Neuronal stem cell (in vitro differentiated cells): Measurements from ENCODE around the gene SS18L1.

Source experiments
- DNase-seq: peaks from one replicate; pipeline ENCODE4 v3.0.0-alpha.2; 2013; ENCODE audit warnings: low spot score
- H2AFZ ChIP-seq: one replicate; pipeline ENCODE4 v1.6.1; 2013; ENCODE audit warnings: mild to moderate bottlenecking, low read length, inconsistent platforms
- H2AK5ac ChIP-seq: 2 replicates; pipeline ENCODE4 v1.6.1; 2013; ENCODE audit warnings: low read depth, mild to moderate bottlenecking, inconsistent platforms, low read length, moderate library complexity, mixed read lengths
- H2BK120ac ChIP-seq: 2 replicates; pipeline ENCODE4 v1.6.1; 2013; ENCODE audit warnings: low read depth, mild to moderate bottlenecking, inconsistent platforms, low read length, moderate library complexity, mixed read lengths
- H2BK12ac ChIP-seq: one replicate; pipeline ENCODE4 v1.6.1; 2013; ENCODE audit warnings: low read length, inconsistent platforms
- H2BK15ac ChIP-seq: 2 replicates; pipeline ENCODE4 v1.6.1; 2013; ENCODE audit warnings: mild to moderate bottlenecking, low read length, inconsistent platforms, mixed read lengths
- H2BK5ac ChIP-seq: one replicate; pipeline ENCODE4 v1.6.1; 2013; ENCODE audit warnings: inconsistent platforms, mild to moderate bottlenecking, low read length, moderate library complexity
- H3K14ac ChIP-seq: one replicate; pipeline ENCODE4 v1.6.1; 2013; ENCODE audit warnings: low read length, inconsistent platforms
- H3K18ac ChIP-seq: 2 replicates; pipeline ENCODE4 v1.6.1; 2013; ENCODE audit warnings: low read length, inconsistent platforms
- H3K23ac ChIP-seq: 2 replicates; pipeline ENCODE4 v1.6.1; 2013; ENCODE audit warnings: low read depth, mild to moderate bottlenecking, mixed read lengths, low read length, inconsistent platforms; ENCODE audit not compliant: poor library complexity
- H3K27ac ChIP-seq: replicated peaks from 3 replicates; pipeline ENCODE4 v1.5.1; 2013; ENCODE audit warnings: low read length, inconsistent platforms
- H3K27me3 ChIP-seq, 3 experiments: 2 replicates each; pipeline ENCODE4 v1.6.1; 2013; ENCODE audit warnings: low read length in 3 of 3, mild to moderate bottlenecking in 2 of 3, inconsistent platforms in 1 of 3, low read depth in 1 of 3, mixed read lengths in 1 of 3, moderate library complexity in 1 of 3; ENCODE audit not compliant: control insufficient read depth in 3 of 3, insufficient read depth in 3 of 3
- H3K36me3 ChIP-seq, 2 donors: replicated peaks in 1 of 2; 2 replicates each; pipeline ENCODE4 v1.6.1; 2013; ENCODE audit warnings: low read length in 2 of 2; ENCODE audit not compliant: control insufficient read depth in 2 of 2, insufficient read depth in 2 of 2
- H3K4ac ChIP-seq: 2 replicates; pipeline ENCODE4 v1.6.1; 2013; ENCODE audit warnings: inconsistent platforms, mild to moderate bottlenecking, low read length, moderate library complexity
- H3K4me1 ChIP-seq, 2 donors: 1 replicate in 1 of 2; 2 replicates in 1 of 2; pipeline ENCODE4 v1.6.1; 2013; ENCODE audit warnings: low read length in 2 of 2, low read depth in 1 of 2; ENCODE audit not compliant: control insufficient read depth in 2 of 2, insufficient read depth in 1 of 2
- H3K4me2 ChIP-seq: one replicate; pipeline ENCODE4 v1.6.1; 2013; ENCODE audit warnings: mild to moderate bottlenecking, low read length, inconsistent platforms; ENCODE audit not compliant: insufficient read depth, poor library complexity, severe bottlenecking
- H3K4me3 ChIP-seq, 2 donors: 2 replicates each; pipeline ENCODE4 v1.5.1; 2013; ENCODE audit warnings: low read length in 2 of 2, mild to moderate bottlenecking in 2 of 2, inconsistent platforms in 1 of 2, moderate library complexity in 1 of 2
- H3K79me1 ChIP-seq: one replicate; pipeline ENCODE4 v1.6.1; 2013; ENCODE audit warnings: low read depth, mild to moderate bottlenecking, inconsistent platforms, low read length, moderate library complexity
- H3K9ac ChIP-seq: one replicate; pipeline ENCODE4 v1.6.1; 2013; ENCODE audit warnings: mild to moderate bottlenecking, low read depth, low read length, inconsistent platforms; ENCODE audit not compliant: poor library complexity
- H3K9me3 ChIP-seq, 2 donors: replicated peaks in 1 of 2; 2 replicates each; pipeline versions ENCODE3 to v1.6.1; 2013; ENCODE audit warnings: low read length in 2 of 2, mild to moderate bottlenecking in 2 of 2, inconsistent platforms in 1 of 2, low read depth in 1 of 2, mixed read lengths in 1 of 2, moderate library complexity in 1 of 2; ENCODE audit not compliant: control insufficient read depth in 2 of 2, insufficient read depth in 1 of 2
- H4K8ac ChIP-seq: one replicate; pipeline ENCODE4 v1.6.1; 2013; ENCODE audit warnings: low read depth, mild to moderate bottlenecking, inconsistent platforms, low read length, moderate library complexity
- H4K91ac ChIP-seq: one replicate; pipeline ENCODE4 v1.6.1; 2013; ENCODE audit warnings: low read length, low read depth, mild to moderate bottlenecking, inconsistent platforms; ENCODE audit not compliant: poor library complexity
- WGBS, 2 donors: extraction: QIAGEN DNeasy Blood & Tissue Kit; methylation state at CpG; one replicate each; pipeline ENCODE4 v1.1.7; 2013; ENCODE audit warnings: missing lambda C conversion rate in 2 of 2, mixed read lengths in 1 of 2; ENCODE audit not compliant: insufficient read length in 2 of 2, insufficient replicate concordance in 1 of 2; ENCODE audit errors: extremely low coverage in 2 of 2; 5-methylcytosine and 5-hydroxymethylcytosine counted together

The SS18L1 gene

DNA sequence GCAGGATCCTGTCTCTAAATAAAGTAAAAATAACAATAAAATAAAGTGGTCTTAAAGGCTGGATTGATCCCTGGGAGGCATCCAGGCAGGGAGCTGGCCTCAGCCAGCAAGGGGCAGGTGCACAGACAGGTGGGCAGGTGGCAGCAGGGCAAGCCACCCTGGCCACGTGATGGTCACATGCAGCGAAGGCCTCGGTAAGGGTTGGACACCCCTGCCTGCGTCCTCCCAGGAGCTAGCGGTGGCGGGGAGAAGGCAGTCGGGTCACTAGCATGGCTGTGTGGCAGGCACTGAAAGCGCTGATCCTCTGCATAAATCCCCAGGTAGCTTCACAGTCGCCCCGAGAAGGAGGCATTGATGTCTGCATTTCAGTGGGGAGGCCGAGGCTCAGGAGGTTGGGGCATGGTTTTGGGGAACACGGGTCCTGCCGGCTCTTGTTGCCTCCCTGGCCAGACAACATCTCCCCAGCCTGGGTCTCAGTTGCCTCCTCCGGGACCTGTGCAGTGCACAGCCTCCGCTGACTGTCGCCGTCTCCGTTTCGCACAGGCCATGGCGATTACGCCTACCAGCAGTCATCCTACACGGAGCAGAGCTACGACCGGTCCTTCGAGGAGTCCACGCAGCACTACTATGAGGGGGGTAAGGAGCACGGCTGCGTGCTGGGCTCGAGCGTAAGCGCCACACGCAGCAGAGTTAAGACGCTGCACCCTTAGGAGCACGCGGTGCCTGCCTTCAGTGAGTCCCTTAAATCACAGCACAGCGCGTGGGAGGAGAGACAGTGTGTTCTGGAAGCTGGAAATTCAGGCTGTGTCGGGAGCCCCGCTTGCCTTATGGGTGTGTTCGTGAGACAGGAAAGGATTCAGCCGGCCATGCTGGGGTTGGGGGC, 21.6 kb downstream of the SS18L1 start:
- H3K4me3 ChIP-seq, result no peak overlapping the region
- H3K14ac ChIP-seq, result no peak overlapping the region
- peak overlapping the region; percentile 65 for H3K23ac ChIP-seq
- H2BK5ac ChIP-seq, result peak overlapping the region; percentile 35
- no peak overlapping the region for H2AFZ ChIP-seq
- H4K91ac ChIP-seq, result no peak overlapping the region
- H3K4ac ChIP-seq, result no peak overlapping the region
- WGBS, 2 donors, result no CpG with 5 or more reads among the region's 41 CpGs
- H3K9ac ChIP-seq, result peak overlapping the region; percentile 44
- peaks cover 61 to 89% of the 10 kb centered on the region in 2 donors for H3K36me3 ChIP-seq
- no peak overlapping the region for H2BK15ac ChIP-seq
- H3K18ac ChIP-seq, result no peak overlapping the region
- DNase-seq, result no peak
- no peak overlapping the region for H2BK120ac ChIP-seq
- H3K4me2 ChIP-seq, result no peak overlapping the region
- H2BK12ac ChIP-seq, result no peak overlapping the region
- no peak overlapping the region for H3K27ac ChIP-seq
- H3K4me1 ChIP-seq, result no peaks in the 10 kb centered on the region
- H2AK5ac ChIP-seq, result no peak overlapping the region
- H4K8ac ChIP-seq, result peak overlapping the region; percentile 72
- H3K9me3 ChIP-seq, result no peaks in the 10 kb centered on the region
- peaks cover 14% of the 10 kb centered on the region for H3K79me1 ChIP-seq
- H3K27me3 ChIP-seq, result no peaks in the 10 kb centered on the region

DNA sequence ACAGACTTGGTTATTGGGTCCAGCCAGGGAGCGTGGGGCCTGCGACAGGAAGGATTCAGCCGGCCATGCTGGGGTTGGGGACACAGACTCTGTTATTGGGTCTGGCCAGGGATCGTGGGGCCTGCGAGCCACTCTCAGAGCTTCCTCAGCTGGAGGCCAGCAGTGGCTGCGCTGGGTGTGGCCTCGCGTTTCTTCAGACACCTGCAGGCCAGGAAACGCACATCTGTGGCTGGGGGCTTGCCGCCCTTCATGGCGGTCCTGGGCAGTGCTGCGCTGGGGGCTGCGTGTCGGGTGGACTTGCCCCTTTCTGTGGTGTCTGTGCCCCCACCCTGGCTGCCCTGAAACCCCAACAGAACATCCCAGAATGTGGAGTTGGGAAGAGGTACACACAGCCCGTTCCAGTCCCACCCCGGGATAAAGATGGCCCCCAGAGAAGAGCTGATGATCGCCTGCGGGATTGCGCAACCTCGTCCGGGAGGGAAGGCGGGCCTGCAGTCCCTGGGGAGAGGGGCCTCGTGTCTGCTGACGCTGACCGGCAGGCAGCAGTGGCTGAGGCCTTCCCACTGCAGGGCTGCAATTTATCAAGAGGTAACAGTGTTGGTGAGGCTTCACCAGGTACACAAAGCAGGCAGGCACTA, 22.3 kb downstream of the SS18L1 start:
- Histone ChIP-seq H3K27me3 (no peaks in the 10 kb centered on the region), H3K79me1 (peaks cover 14% of the 10 kb centered on the region), H3K27ac (no peak overlapping the region), H3K23ac (no peak overlapping the region), H2AK5ac (no peak overlapping the region), H2BK15ac (no peak overlapping the region), H2BK5ac (no peak overlapping the region), H3K4me3 (no peak overlapping the region), H3K9ac (peak overlapping the region; percentile 44), H3K9me3 (no peaks in the 10 kb centered on the region), H2BK12ac (peak overlapping the region; percentile 41), H3K4me2 (no peak overlapping the region), H3K14ac (no peak overlapping the region), H2AFZ (no peak overlapping the region), H4K91ac (no peak overlapping the region), H3K4me1 (no peaks in the 10 kb centered on the region), H3K18ac (no peak overlapping the region), H4K8ac (no peak overlapping the region), H2BK120ac (no peak overlapping the region), H3K36me3 (peaks cover 61 to 82% of the 10 kb centered on the region in 2 donors), H3K4ac (no peak overlapping the region)
- DNase-seq, result no peak
- no CpG with 5 or more reads among the region's 25 CpGs for WGBS, 2 donors

DNA sequence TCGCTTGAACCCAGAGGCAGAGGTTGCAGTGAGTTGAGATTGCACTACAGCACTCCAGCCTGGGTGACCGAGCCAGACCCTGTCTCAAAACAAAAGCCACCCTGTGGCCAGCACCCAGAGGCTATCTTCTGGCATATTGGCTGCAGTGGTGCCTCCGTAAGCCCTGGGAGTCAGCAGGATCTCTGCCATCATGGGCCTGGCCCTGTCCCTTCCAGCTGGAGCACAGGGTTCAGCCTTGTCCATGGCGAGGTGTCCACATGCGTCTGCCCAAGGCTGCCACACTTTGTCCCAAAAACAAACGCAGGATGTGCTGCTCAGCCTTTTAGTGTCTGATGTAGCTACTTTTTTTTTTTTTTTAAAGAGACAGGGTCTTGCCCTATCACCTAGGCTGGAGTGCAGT, 23.9 kb downstream of the SS18L1 start:
- no peak overlapping the region for H3K4me2 ChIP-seq
- WGBS, 2 donors, result no CpG with 5 or more reads among the region's 6 CpGs

DNA sequence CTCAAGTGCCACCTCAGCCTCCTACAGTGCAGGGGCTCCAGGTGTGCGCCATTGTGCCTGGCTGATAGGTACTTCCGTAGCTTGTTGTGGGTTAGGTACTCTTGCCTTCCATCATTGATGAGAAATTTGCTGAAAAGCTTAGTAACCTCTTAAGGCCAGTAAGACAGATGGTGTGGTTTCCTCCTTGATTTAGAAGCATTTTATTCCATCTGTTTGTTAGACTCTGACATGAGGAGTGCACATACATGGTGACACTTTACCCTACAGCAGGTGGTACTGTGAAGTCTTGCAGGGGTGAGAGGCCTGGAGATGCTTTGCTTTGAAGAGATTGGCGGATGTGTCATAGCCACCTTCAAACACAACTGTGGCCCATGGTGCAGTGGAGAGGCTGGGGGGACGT, 24.5 kb downstream of the SS18L1 start:
- Histone ChIP-seq H3K14ac (no peak overlapping the region), H3K36me3 (peaks cover 48 to 76% of the 10 kb centered on the region in 2 donors), H4K91ac (no peak overlapping the region), H2BK15ac (no peak overlapping the region), H2AK5ac (no peak overlapping the region), H3K9me3 (no peaks in the 10 kb centered on the region), H3K27me3 (no peaks in the 10 kb centered on the region), H3K4me2 (no peak overlapping the region), H3K27ac (no peak overlapping the region), H2BK120ac (no peak overlapping the region), H2AFZ (no peak overlapping the region), H4K8ac (no peak overlapping the region), H2BK12ac (no peak overlapping the region), H3K4ac (no peak overlapping the region), H3K79me1 (peaks cover 14% of the 10 kb centered on the region), H3K23ac (no peak overlapping the region), H3K4me1 (no peaks in the 10 kb centered on the region), H3K4me3 (no peak overlapping the region), H3K9ac (no peak overlapping the region), H2BK5ac (no peak overlapping the region), H3K18ac (no peak overlapping the region)
- no peak for DNase-seq
- no CpG with 5 or more reads among the region's 4 CpGs for WGBS, 2 donors

More for the DNA sequence above, 23.9 kb downstream of the SS18L1 start:
- H4K8ac ChIP-seq, result no peak overlapping the region
- no peak overlapping the region for H3K23ac ChIP-seq
- no peak overlapping the region for H2BK12ac ChIP-seq
- no peak overlapping the region for H4K91ac ChIP-seq
- no peak overlapping the region for H2BK120ac ChIP-seq
- no peak overlapping the region for H3K14ac ChIP-seq
- H3K9ac ChIP-seq, result no peak overlapping the region
- H3K4me1 ChIP-seq, result no peaks in the 10 kb centered on the region
- no peaks in the 10 kb centered on the region for H3K9me3 ChIP-seq
- H3K4me3 ChIP-seq, result peak overlapping the region in 1 of 2 donors; percentile 47
- no peak overlapping the region for H3K4ac ChIP-seq
- no peak overlapping the region for H3K18ac ChIP-seq
- H3K79me1 ChIP-seq, result peaks cover 14% of the 10 kb centered on the region
- no peak overlapping the region for H3K27ac ChIP-seq
- no peak overlapping the region for H2AK5ac ChIP-seq
- no peaks in the 10 kb centered on the region for H3K27me3 ChIP-seq
- H2AFZ ChIP-seq, result no peak overlapping the region
- no peak overlapping the region for H2BK15ac ChIP-seq
- H3K36me3 ChIP-seq, result peaks cover 53 to 76% of the 10 kb centered on the region in 2 donors
- DNase-seq, result no peak
- no peak overlapping the region for H2BK5ac ChIP-seq
